SK-N-SH (cell line): ENCODE data around the gene CD248. TPM values are rescaled to one million over a fixed set of nuclear protein-coding genes. Genes with fewer than 3 reads are reported as not detected.
A peak's percentile ranks its signal among the peaks of the same experiment; 100 is the strongest.

Source experiments
- CTCF ChIA-PET: fragments of 300-600, 350-600 bp; formaldehyde crosslinking; extraction: SDS; loops from one replicate; lab custom pipeline; 2021; lab: Yijun Ruan, JAX
- POLR2A ChIA-PET: fragments of 350-600 bp; sonication (Branson Sonifier 250); formaldehyde crosslinking; extraction: SDS; loops from one replicate; lab custom pipeline; 2020; ENCODE audit warnings: antibody characterized with exemption, inconsistent platforms; lab: Yijun Ruan, JAX
- DNase-seq: peaks from one replicate; pipeline ENCODE4 v3.0.0; 2012
- H2AFZ ChIP-seq: fragments of 200-600 bp; sonication (generic); 2 replicates; pipeline ENCODE4 v1.8.1; 2016; ENCODE audit warnings: antibody characterized with exemption, mild to moderate bottlenecking, low read depth
- H3F3A ChIP-seq: fragments of 200-600 bp; sonication (generic); replicated peaks from 2 replicates; pipeline ENCODE3; 2016; ENCODE audit warnings: antibody characterized with exemption, mild to moderate bottlenecking; ENCODE audit not compliant: insufficient read depth
- H3K27ac ChIP-seq, 2 experiments: fragments of 200-500 bp in 1 of 2; fragments of 200-600 bp in 1 of 2; sonication (Bioruptor generic) in 1 of 2; sonication (generic), shearing (Covaris generic) in 1 of 2; 2 replicates each; pipeline versions ENCODE4 v1.5.1 to v1.6.1; 2014 to 2016; ENCODE audit warnings: low read depth in 2 of 2, inconsistent platforms in 1 of 2, low read length in 1 of 2, mild to moderate bottlenecking in 1 of 2, mixed read lengths in 1 of 2
- H3K27me3 ChIP-seq: fragments of 200-600 bp; sonication (generic), shearing (Covaris generic); 2 replicates; pipeline ENCODE4 v1.6.1; 2016; ENCODE audit warnings: mixed run types; ENCODE audit not compliant: insufficient read depth
- H3K36me3 ChIP-seq, 2 experiments: fragments of 200-500 bp in 1 of 2; fragments of 200-600 bp in 1 of 2; sonication (Bioruptor generic) in 1 of 2; sonication (generic) in 1 of 2; replicated peaks in 1 of 2; 2 replicates each; pipeline versions ENCODE3 to v1.5.1; 2014 to 2016; ENCODE audit warnings: low read length in 1 of 2, mild to moderate bottlenecking in 1 of 2; ENCODE audit not compliant: insufficient read depth in 2 of 2, control insufficient read depth in 1 of 2
- H3K4me1 ChIP-seq, 2 experiments: fragments of 200-500 bp in 1 of 2; fragments of 200-600 bp in 1 of 2; sonication (Bioruptor generic) in 1 of 2; sonication (generic), shearing (Covaris generic) in 1 of 2; 2 replicates each; pipeline versions ENCODE4 v1.5.1 to v1.6.1; 2014 to 2016; ENCODE audit warnings: low read depth in 1 of 2, low read length in 1 of 2, mixed run types in 1 of 2; ENCODE audit not compliant: insufficient read depth in 2 of 2, control insufficient read depth in 1 of 2
- H3K4me2 ChIP-seq: fragments of 200-600 bp; sonication (generic), shearing (Covaris generic); 2 replicates; pipeline ENCODE4 v1.6.1; 2017; ENCODE audit warnings: mixed run types
- H3K4me3 ChIP-seq, 2 experiments: fragments of 200-500 bp in 1 of 2; fragments of 200-600 bp in 1 of 2; sonication (Bioruptor generic) in 1 of 2; sonication (generic), shearing (Covaris generic) in 1 of 2; 2 replicates each; pipeline versions ENCODE4 v1.5.1 to v1.8.1; 2014 to 2016; ENCODE audit warnings: low read depth in 2 of 2, inconsistent platforms in 1 of 2, low read length in 1 of 2, mild to moderate bottlenecking in 1 of 2, mixed read lengths in 1 of 2, moderate library complexity in 1 of 2
- H3K79me2 ChIP-seq: fragments of 200-600 bp; sonication (generic); 2 replicates; pipeline ENCODE4 v1.8.1; 2017; ENCODE audit warnings: mild to moderate bottlenecking; ENCODE audit not compliant: insufficient read depth
- H3K9ac ChIP-seq: fragments of 200-600 bp; sonication (generic); 2 replicates; pipeline ENCODE4 v1.6.1; 2017; ENCODE audit warnings: mixed run types
- H3K9me2 ChIP-seq: fragments of 200-600 bp; sonication (generic); 2 replicates; pipeline ENCODE4 v1.6.1; 2017; ENCODE audit warnings: mixed run types
- H3K9me3 ChIP-seq: fragments of 200-600 bp; sonication (generic); 2 replicates; pipeline ENCODE4 v1.6.1; 2017; ENCODE audit warnings: mixed run types, mild to moderate bottlenecking, moderate library complexity
- H4K20me1 ChIP-seq: fragments of 200-600 bp; sonication (generic); 2 replicates; pipeline ENCODE4 v1.6.1; 2017; ENCODE audit warnings: mild to moderate bottlenecking, mixed run types; ENCODE audit not compliant: insufficient read depth
- CHD2 ChIP-seq: fragments of 150-350 bp; IDR thresholded peaks from 2 replicates; pipeline ENCODE4 v1.6.1; 2018; ENCODE audit warnings: low read length; ENCODE audit not compliant: partially characterized antibody
- CTCF ChIP-seq: fragments of 200-600 bp; sonication (generic); IDR thresholded peaks from 2 replicates; pipeline ENCODE4 v1.6.1; 2017; ENCODE audit warnings: antibody characterized with exemption, mild to moderate bottlenecking, moderate library complexity
- ELF1 ChIP-seq: IDR thresholded peaks from 2 replicates; pipeline ENCODE4 v1.4.0; 2012
- EP300 ChIP-seq, 2 experiments: IDR thresholded peaks; 2 replicates each; pipeline versions ENCODE4 v1.4.0 to v1.6.1; 2012; ENCODE audit warnings: borderline replicate concordance in 1 of 2, low read depth in 1 of 2, low read length in 1 of 2
- EZH2phosphoT487 ChIP-seq: fragments of 200-600 bp; sonication (generic); IDR thresholded peaks from 2 replicates; pipeline ENCODE4 v1.6.1; 2017; ENCODE audit warnings: low read depth, mixed run types, mild to moderate bottlenecking, antibody characterized with exemption, moderate library complexity, borderline replicate concordance
- FOSL2 ChIP-seq: IDR thresholded peaks from 2 replicates; pipeline ENCODE4 v1.4.0; 2012; ENCODE audit warnings: low read depth, mild to moderate bottlenecking, moderate library complexity, borderline replicate concordance
- FOXJ3 ChIP-seq: sonication (generic); formaldehyde crosslinking; IDR thresholded peaks from 2 replicates; pipeline ENCODE4 v1.5.1; 2020; ENCODE audit warnings: mild to moderate bottlenecking, missing genetic modification reagents
- MAX ChIP-seq: IDR thresholded peaks from 2 replicates; pipeline ENCODE4 v1.4.0; 2012; ENCODE audit warnings: low read depth
- MEF2A ChIP-seq: IDR thresholded peaks from 2 replicates; pipeline ENCODE4 v1.4.0; 2012; ENCODE audit warnings: low read depth, borderline replicate concordance
- MXI1 ChIP-seq: IDR thresholded peaks from 2 replicates; pipeline ENCODE4 v1.6.1; 2012; ENCODE audit warnings: mild to moderate bottlenecking, low read depth, low read length, improper control_type of control experiment
- NFIC ChIP-seq: IDR thresholded peaks from 2 replicates; pipeline ENCODE4 v1.4.0; 2012; ENCODE audit warnings: borderline replicate concordance
- PBX3 ChIP-seq: IDR thresholded peaks from 2 replicates; pipeline ENCODE4; 2012
- RAD21 ChIP-seq: IDR thresholded peaks from 2 replicates; pipeline ENCODE4 v1.6.1; 2012; ENCODE audit warnings: mild to moderate bottlenecking, low read length
- RCOR1 ChIP-seq: fragments of 150-350 bp; IDR thresholded peaks from 2 replicates; pipeline ENCODE4 v1.6.1; 2017; ENCODE audit warnings: antibody characterized with exemption, low read length
- SIN3A ChIP-seq: IDR thresholded peaks from 2 replicates; pipeline ENCODE4 v1.6.1; 2012; ENCODE audit warnings: low read depth, mild to moderate bottlenecking, low read length, moderate library complexity, borderline replicate concordance
- SMC3 ChIP-seq: IDR thresholded peaks from 2 replicates; pipeline ENCODE4 v1.6.1; 2012; ENCODE audit warnings: low read depth, low read length, improper control_type of control experiment
- TEAD4 ChIP-seq: IDR thresholded peaks from 2 replicates; pipeline ENCODE4 v1.4.0; 2012; ENCODE audit warnings: mild to moderate bottlenecking, borderline replicate concordance; ENCODE audit not compliant: insufficient read depth
- USF1 ChIP-seq: IDR thresholded peaks from 2 replicates; pipeline ENCODE4 v1.4.0; 2012; ENCODE audit warnings: low read depth, borderline replicate concordance
- ZBTB33 ChIP-seq: IDR thresholded peaks from 2 replicates; pipeline ENCODE4 v1.4.0; 2012; ENCODE audit warnings: low read depth, borderline replicate concordance
- WGBS: methylation state at CpG from one replicate; pipeline ENCODE4 v1.1.6; 2017; ENCODE audit warnings: low lambda C conversion rate; 5-methylcytosine and 5-hydroxymethylcytosine counted together
- polyA plus RNA-seq, 3 experiments: library from polyadenylated mRNA; depleted of rRNA; stranded (reverse); fragments of >200 nt; gene quantifications; 2 replicates each; pipeline ENCODE4 v1.2.3, GENCODE V29; 2012

The CD248 gene
- polyA plus RNA-seq, 1 of the 3 experiments (the other 2 are of a cell fraction), result 7.7 TPM

GRCh38 chr11:66343176-66343575, 26.3 kb upstream of the CD248 start (continued):
- no peak for TF ChIP-seq USF1

GRCh38 chr11:66341502-66342126, 24.8 kb upstream of the CD248 start:
- peak; percentile 1 for DNase-seq
- no peaks in the 10 kb centered on the region for H3K9me3 ChIP-seq
- no peak overlapping the region for H3K4me2 ChIP-seq
- H3K4me1 ChIP-seq, result peaks cover 38 to 50% of the 10 kb centered on the region in 2 experiments
- no peak overlapping the region for H3K27ac ChIP-seq
- H4K20me1 ChIP-seq, result no peaks in the 10 kb centered on the region
- H3K9ac ChIP-seq, result no peak overlapping the region
- ChIA-PET CTCF (interaction anchor here (5.4 kb wide), 1 partner anchor 30 kb away, joined by 74 read pairs; no protein-coding TSS in a partner anchor), POLR2A (no interaction called here)
- H3K27me3 ChIP-seq, result no peaks in the 10 kb centered on the region
- no peak overlapping the region for H3K4me3 ChIP-seq
- no peak overlapping the region for H2AFZ ChIP-seq
- H3K79me2 ChIP-seq, result peaks cover 27% of the 10 kb centered on the region
- TF ChIP-seq FOSL2, result no peak
- TF ChIP-seq PBX3, result no peak
- TF ChIP-seq FOXJ3, result no peak
- no peak for TF ChIP-seq TEAD4
- TF ChIP-seq SMC3, result no peak
- TF ChIP-seq EZH2phosphoT487, result no peak
- no peak for TF ChIP-seq MAX
- TF ChIP-seq CTCF, result no peak
- no peak for TF ChIP-seq NFIC
- no peak for TF ChIP-seq RAD21
- no peak for TF ChIP-seq USF1
- no peak for TF ChIP-seq RCOR1
- TF ChIP-seq MXI1, result no peak
- no peak for TF ChIP-seq EP300 (IDR thresholded peaks at IDR 0.05; ENCODE audit: borderline replicate concordance in 1 of 2, low read depth in 1 of 2, low read length in 1 of 2)
- no peak for TF ChIP-seq ZBTB33
- TF ChIP-seq CHD2, result no peak
- TF ChIP-seq MEF2A, result no peak
- TF ChIP-seq ELF1, result no peak
- no peak for TF ChIP-seq SIN3A
- peaks cover 7 to 36% of the 10 kb centered on the region in 2 experiments for H3K36me3 ChIP-seq
- peaks cover 18% of the 10 kb centered on the region for H3F3A ChIP-seq
- H3K9me2 ChIP-seq, result no peaks in the 10 kb centered on the region
- 93% methylated on average over 21 of the region's 21 CpGs for WGBS
